HG02970 (cell line): ENCODE results near the gene HS6ST1.

Experiments
- ATAC-seq: cut with Tn5 transposase; IDR thresholded peaks from one replicate; pipeline ENCODE4 v1.9.1; 2021; ENCODE audit warnings: mild to moderate bottlenecking, moderate library complexity, moderate number of reproducible peaks; ENCODE audit not compliant: unreplicated experiment, low FRiP score

Gene HS6ST1

DNA sequence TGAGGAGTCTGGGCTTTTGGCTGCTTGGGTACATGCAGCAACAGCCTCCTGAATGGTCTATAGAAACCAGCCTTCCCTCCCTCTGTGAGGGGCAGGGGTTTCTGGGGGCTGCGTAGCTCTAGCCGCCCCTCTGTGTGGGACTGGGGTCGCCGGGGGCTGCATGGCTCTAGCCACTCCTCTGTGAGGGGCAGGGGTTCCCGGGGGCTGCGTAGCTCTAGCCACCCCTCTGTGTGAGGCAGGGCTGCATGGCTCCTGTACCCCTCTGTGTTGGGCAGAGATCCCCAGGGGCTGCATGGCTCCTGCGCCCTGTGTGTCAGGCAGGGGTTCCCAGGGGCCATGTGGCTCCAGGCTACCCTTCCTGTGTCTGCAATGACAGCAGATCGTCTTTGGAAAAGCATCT is 17.6 kb downstream of the HS6ST1 start:
- ATAC-seq: no peak

DNA sequence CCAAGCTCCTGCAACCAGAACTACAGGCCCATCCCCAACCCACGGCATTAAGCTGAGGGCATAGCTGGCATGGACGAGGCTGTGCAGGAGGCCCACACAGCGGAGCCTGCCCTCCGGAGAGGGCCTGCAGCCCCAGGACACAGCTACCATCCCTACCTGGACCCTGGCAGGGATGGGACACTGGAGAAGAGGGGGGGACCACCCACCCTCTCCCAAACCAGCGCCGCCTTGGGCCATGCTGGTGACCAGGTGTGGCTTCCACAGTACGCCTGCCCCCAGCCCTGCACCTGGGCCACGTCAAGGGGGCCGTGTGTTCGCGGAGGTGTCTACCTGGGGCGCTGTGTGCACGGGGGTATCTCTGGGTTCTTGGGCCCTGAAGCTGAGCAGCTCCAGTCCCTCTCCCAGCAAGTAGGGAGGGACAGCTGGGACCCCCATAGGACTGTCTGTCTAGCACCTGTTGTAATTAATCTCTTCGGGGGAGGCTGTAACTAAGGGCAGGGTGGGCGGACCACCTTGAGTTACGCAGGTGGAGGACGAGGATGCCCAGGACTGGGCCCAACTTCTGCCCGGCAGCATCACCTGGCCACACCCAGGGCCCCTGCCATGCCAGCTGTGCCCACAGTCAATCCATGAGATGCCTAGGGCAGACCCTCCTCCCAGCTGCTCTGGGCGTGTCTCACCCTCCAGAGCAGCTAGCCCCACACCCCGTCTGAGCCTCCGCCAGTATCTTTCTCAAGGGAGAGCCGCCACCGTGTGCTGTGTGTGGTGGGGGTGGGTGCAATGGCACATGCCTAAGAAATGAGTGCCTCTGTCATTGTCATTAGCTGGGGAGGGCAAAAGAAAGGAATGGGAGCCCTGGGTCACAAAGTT is 18.3 kb downstream of the HS6ST1 start:
- no peak for ATAC-seq

DNA sequence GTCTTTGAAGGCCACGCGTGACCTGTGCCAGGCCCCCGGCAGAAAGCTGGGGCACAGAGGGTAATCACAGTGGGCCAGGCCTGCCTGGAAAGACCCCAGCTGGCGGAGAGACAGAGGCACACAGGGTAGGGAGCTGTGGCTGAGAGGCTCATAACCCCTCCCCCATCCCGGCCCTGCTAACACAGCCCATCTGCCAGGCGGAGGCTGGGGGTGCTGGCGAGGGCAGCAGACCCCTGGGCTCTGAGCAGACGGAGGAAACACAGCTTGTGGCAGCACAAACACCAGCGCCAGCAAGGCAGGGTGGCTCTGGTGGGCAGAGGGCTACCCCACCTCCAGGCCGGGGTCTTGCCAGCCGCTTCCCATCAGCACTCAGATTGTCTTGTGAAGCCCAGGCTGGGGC is 19.0 kb downstream of the HS6ST1 start:
- ATAC-seq: no peak

DNA sequence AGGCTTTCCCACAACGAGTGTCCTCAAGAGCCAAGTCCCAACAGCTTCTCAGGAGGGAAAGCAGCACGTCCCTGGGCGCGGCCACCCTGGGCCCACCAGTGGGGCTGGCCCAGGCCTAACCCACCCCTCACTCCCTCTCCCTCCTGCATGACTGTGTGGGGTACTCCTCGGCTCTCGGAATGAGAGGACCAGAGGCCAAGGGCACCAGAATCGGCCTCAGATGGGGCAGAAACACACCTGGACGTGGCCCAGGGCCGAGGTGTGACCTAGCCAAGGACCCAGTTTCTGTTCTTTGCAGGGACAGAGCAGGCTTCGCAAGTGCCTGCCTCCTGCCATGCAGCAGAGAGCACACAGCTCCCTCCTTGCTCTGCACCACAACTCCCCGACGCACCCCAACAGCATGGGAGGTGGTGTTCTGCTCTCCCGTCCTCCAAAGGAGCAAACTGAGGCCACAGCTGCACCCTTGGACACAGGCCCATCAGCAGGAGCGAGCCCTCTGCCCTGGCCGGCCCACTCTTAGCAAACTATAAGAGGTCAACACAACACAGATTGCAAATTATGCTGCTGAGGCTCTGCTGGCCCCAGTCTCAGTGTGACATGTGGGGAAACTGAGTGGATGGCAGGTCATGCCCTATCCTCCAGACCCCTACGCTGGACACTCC is 19.7 kb downstream of the HS6ST1 start:
- ATAC-seq: no peak

DNA sequence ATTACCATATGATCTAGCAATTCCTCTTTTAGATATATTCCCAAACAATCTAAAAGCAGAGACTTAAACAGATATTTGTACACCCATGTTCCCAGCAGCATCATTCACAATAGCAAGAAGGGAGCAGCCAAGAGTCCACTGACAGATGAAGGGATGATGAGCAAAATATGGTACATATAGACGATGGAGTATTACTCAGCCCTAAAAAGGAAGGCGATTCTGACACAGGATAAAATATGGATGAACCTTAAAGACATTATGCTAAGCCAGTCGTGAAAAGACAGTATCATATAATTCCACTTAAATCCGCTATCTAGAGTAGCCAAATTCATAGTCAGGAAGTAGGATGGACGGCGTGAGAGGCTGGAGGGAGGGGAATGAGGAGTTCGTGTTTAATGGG is 20.4 kb downstream of the HS6ST1 start:
- no peak for ATAC-seq

DNA sequence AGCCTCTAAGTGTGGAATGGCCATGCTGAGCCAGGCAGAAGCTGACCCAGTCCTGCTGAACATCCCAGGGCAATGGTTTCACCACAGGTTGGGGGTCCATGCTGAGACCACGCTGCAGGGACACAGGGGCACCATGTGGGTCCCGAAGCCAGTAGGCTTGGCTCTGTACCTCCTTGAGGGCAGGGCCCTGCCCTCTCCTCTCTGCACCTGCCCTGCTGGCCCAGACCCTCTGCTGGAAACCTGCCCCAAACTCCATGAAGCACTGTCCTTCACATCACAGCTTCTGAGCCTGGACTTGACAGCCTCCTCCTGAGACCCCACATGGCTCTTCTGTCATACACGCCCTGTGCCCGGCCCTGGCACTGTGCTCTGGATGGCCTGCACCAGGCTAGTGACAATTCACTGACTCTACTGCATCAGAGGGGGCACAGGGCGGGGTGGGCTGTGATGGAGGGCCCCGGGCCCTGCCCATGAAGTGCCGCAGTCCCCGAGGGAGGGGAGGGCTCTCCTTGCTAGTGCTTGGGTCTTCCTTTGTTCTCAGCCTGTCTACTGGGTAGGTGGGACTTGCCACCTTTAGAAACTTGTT is 24.7 kb downstream of the HS6ST1 start:
- ATAC-seq: no peak

DNA sequence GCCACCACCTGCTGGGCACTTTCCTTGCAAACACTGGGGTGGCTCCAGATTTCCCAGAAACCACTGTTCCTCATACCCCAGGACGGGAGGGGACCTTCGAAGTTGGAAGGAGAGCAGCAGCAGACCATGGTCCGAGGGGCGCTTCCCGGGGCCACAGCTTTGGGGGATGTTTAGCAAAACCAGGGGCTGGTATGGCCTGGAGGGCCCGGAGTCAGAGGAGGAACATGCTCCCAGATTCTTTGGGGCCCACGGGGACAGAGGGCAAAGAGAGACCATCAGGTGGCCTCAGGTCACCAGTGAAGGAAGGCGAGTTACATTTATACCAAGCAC is 25.3 kb downstream of the HS6ST1 start:
- ATAC-seq: no peak

DNA sequence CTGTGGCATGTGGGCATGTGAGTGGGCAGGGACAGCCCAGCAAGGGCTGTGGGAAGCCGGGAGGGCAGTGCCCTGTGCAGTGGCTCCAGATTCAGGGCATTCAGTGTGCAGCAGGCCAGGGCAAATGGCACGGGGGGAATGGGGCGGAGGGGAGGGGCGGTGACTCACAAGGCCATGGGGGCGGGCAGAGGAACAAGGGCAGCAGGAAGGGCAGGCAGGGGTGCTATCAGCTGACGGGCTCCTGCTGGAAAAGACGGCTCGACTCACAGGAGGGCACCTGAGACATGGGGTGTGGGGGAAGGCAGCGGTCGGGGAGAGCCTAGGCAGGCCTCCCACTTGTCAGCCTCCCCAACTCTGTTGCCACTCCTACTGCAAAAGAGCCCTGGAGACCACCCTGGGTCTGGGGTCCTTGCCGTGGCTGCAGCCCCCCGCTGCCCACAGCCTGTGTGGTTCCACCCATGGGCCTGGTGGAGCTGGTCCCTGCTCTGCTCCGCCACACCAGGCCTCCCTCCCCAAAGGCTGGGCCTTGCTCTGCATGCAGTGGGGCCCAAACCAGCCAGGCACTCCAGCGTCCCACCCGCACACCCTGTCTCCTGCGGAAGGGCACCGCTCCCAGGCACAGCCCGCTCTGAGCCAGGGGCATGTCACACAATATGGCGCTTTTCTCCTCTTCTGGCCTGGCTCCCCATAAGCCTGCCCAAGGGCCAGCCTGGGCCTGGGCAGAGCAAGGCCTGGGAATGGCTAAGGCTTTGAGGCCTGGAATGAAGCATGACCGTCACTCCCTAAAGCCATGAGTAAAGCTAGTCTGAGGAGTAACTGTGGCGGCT is 25.9 kb downstream of the HS6ST1 start:
- ATAC-seq: no peak

DNA sequence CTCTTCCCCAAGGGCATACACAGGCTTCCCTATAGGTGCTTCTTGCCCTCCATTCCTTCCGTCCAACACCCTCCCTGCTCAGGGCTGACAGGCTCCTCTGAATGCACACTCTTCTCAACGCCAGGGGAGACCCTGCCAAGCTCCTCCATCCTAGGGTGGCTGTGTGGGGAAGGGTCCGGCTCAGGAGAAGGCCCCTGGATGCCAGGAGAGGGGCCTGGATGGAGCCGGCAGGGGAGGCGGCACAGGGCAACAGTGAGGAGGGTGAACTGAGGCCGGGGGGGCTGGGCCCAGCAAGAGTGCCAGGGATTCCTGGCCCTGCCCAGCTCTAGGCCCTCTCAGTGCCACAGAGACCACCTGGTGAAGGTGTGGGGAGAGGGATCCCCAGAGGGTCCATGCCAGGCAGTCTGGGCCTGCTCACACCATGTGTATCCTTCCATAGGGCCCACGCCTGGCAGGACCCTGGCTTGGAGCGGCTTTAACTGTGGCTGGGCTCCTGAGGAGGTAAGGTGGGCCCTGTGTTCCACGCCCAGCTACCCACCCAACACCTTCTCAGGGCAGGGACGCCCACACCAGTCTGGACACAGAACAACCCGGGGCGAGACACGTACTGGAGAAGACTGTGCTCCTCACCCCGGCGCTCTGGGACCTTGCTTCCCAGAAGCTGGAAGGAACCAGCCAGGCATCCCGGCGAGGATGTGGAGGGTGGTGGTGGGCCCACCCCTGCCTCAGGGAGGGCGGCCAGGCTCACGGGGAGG is 26.6 kb downstream of the HS6ST1 start:
- ATAC-seq: no peak

DNA sequence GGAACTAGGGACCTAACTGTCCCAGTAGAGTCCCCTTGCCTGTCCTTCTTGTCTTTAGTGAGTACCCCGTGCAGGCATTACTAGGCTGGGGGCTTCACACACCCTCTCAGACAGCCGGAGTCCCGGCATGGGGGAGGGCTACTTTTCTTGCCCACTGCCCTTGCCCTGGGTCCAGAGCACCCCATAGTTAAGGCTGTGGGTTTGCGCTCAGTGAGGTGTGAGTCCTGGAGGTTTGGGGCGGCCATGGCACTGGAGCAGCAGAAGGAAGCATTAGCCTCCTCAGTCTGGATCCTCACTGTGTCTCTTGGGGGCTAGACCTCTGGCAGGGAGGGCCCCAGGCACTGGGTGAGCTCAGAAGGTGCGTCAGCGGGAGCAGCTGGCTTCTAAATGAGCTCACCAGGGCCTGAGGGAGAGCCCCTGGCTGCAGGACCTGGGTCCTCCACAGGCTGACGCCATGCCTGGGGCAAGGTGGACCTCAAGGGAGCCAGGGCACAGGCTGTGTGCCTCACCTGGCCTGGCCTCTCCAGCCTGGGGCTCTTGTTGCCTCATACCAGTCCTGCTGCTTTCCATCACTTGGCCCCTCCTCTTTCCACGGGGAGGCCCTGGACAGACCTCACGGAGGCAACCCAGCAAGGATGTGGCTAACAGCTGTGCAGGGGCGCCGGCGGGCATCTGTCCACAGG is 27.4 kb downstream of the HS6ST1 start:
- no peak for ATAC-seq

DNA sequence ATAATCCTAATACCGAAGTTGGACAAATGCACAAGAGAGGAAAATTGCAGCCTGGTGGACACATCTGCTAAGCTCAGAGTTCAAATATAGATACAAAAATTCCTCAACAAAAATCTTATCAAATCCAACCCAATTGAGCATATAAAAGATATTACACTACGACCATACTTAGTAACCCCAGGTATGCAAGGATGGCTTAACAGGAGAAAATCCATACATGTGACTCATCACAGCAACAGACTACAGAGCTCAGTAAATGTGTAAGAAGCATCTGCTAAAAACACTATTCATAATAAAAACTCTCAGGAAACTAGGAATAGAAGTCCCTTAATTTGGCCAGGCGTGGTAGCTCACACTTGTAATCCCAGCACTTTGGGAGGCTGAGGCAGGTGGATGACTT is 28.3 kb downstream of the HS6ST1 start:
- ATAC-seq: no peak

DNA sequence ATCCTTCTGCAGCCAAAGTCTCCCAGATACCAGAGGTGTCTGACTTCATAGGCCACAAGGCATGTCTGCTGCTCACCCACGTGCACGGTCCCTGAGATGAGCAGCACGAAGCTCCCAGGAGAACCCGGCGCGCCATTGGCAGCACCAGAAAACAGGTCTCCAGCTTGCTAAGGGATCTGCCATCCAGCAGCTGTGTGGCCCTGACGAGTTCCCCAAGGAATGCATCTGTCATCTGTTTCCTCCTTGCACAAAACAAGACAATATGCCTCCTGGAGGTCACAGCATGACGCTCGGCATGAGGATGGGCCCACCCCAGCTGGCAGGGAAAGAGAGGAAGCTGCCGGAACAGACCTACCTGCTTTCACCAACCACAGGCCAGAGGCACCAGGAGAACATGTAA is 29.2 kb downstream of the HS6ST1 start:
- no peak for ATAC-seq

DNA sequence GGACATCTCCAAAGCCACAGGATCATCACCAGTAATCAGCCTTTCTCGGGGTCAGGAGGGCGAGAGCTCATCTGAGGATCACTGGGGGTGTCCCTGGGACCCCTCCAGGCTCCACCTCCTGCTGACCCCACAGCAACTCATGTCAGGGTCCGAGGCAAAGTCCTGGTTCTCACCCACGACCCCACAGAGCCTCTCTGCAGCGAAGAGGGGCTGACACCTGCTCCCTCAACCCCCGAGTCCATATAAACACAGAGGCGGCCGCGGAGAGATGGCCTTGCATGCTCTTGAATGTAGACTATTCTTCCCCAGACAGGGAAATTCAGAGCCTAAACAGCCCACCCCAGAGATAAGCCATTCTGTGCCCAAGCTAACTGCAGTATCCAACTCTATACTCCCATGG is 29.9 kb downstream of the HS6ST1 start:
- ATAC-seq: no peak

DNA sequence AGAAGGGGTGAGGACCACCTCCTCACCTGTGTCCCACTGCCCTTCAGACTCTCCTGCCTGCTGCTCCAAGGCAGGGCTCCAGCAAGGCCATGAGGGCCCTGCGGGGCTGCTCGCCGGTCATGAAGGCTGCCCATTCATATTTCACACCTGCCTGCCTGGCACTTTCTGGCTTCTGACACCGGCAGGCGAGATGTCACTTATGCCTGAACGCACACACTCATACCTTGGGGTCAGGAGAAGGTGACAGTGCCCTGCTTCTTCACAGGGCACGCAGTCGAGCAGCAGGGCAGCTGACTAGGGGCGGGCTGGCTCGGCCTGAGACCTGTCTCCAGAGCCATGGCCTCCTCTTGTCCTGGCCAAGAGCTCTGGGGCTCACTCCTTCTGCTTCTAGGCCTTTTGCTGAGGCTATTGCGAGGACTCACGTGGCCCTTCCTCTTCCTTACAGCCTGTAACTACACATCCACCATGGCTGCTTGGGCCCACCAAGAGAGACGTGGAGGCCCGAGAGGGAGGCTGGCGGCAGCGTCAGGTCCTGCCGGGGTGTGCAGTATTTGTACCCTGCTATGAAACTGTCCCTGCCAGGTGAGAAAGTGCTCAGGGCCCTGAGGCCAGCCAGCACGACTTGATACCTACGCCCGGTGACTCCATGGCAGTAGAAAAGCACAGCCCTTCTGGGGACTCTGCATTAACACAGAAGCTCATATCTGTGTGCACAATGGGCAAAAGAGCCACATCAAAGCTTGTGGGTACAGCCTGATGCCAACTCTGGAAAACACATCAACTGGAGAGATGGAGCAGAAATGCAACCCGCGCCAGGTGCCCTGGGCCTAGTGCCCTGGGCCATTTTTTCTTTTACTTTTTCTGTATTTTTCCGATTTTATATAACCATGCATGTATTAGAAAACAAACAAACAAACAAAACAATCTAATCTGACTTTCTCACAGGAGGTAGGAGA is 30.6 kb downstream of the HS6ST1 start:
- no peak for ATAC-seq

DNA sequence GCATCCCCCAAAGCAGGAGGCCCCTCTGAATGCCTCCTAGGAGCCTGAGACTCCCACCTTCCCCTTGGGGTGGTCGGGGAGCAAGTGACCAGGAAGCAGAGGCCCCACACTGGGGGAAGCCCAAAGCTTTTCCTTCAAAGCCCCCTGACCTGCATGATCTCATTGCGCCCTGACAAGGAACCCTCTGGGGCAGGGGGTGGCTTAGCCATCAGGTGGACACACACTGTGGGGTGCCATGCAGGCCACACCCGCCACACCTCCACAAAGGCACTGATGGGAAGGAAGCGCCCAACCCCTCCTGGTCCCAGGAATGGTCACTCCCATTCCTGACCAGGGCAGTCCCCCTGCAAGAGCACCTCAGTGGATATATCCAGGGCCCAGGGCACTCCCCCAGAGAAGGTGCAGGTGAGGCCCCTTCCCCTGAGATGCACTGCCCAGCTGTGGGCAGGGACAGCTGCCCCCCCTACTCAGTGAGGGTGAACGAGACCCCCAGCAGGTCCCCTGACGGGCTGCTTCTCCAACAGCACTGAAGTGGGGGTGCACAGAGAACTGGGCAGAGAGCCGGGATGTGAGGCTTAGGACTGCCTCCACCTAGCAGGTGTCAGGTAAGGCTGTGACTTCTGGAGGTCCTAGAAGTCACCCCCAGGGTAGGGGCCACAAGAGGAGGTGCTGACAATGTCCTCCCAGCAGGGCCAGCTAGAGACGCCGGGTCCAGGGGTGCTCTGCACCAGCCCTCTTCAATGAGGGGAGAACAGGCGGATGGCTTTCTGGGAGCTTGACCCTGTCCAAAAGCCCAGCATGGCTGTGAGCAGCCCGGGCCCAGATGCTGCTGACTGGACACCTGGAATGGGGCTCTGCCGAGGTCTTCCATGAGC is 31.5 kb downstream of the HS6ST1 start:
- ATAC-seq: no peak

DNA sequence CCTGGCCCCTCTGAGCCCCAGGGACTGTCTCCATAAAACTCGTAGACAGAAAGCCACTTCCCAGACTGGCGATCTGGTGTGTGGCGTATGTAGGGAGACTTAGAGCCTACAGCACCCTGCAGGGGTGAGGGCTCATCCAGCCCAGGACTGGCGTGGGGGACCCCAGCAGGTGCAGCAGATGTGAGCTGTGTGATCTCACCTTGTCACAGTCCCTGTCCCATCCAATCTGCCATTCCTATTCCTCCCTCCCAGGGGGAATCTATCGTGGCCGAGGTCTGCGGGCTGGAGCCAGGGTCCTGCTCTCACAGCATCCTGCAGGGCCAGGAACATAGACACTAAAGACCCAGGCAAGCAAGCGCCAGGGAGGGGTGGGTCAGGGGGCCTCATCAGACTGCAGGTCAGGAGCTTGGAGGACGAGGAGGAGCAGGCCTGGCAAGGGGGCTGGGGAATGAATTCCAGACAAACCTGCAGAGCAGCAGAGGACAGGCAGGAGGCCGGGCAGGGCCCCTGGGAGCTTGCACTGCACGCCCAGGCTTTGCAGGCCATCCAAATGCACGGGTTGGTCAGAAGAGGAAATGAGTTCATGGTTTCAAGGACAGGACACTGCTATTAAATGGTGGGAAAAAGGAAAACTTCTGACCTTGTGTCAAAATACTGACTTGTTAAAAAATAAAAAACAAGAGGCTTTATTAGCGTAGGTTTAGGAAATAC is 32.5 kb downstream of the HS6ST1 start:
- ATAC-seq: no peak

DNA sequence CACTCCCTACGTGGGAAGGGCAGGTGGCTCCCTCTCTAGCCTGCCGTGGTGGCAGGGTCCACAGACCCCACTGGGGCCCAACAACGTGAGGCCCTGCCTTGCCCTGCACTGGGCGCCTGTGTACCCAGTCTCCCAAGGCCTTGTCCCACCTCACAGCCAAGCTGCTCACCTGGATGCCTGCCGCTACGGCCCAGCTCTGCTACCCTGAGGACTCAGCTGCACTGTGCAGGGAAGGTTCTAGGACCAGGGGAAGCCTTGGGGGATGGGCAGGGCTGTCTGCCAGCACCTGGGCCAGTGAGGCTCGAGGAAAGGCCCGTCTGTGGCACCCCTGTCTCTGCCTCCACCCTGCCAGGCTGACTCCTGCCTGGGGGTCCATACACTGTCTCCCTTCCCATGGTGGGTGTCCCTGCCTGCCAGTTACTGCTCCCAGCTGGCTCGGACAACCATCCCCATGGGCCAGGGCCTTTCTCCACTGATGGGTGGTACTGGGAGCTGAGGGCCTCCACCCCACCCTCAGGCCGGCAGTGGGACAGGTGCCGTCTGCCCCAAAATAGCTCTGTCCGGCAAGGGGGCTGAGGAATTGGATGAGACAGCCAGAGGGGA is 33.2 kb downstream of the HS6ST1 start:
- no peak for ATAC-seq
